BE2C (cell line): ENCODE data around the gene STK17B.
A peak's percentile ranks its signal among the peaks of the same experiment; 100 is the strongest.

Experiments
- DNase-seq: peaks from one replicate; pipeline ENCODE4 v3.0.0-alpha.2; 2020
- H3K27me3 ChIP-seq: fragments of 250-450 bp; sonication (Bioruptor Pico); 2 replicates; pipeline ENCODE4 v1.5.1; 2020; ENCODE audit warnings: mild to moderate bottlenecking
- H3K36me3 ChIP-seq: fragments of 250-450 bp; sonication (Bioruptor Pico); 2 replicates; pipeline ENCODE4 v1.5.1; 2020; ENCODE audit warnings: mild to moderate bottlenecking
- H3K4me1 ChIP-seq: fragments of 250-450 bp; sonication (Bioruptor Pico); 2 replicates; pipeline ENCODE4 v1.5.1; 2020
- H3K4me3 ChIP-seq: 2 replicates; pipeline ENCODE4 v1.5.1; 2011; ENCODE audit warnings: low read depth, low read length
- H3K9me3 ChIP-seq: fragments of 250-450 bp; sonication (Bioruptor Pico); 2 replicates; pipeline ENCODE4 v1.5.1; 2020
- TF ChIP-seq, protein P1 (sequence below): IDR thresholded peaks from 2 replicates; pipeline ENCODE4 v1.5.1; 2012; ENCODE audit warnings: mild to moderate bottlenecking, low read depth, low read length

Gene STK17B

DNA sequence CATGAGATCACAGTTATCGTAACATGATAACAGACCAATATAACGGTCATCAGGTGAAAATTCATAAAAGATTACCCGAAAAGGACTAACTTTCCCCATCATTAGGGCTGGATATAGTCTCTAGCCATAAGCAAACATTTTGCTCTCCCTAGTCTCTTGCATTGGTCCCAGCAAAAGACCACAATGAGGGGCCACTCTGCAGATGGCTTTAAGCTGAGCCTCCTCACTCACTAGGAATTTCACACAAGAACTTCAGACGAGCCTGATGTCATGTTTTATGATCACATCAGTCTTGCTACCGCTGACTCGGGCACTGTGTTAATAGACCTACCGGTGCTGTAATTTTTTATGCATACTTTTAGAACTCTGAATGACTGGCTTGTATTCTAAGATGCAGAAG is 35.2 kb downstream of the STK17B start:
- TF ChIP-seq, protein P1, sequence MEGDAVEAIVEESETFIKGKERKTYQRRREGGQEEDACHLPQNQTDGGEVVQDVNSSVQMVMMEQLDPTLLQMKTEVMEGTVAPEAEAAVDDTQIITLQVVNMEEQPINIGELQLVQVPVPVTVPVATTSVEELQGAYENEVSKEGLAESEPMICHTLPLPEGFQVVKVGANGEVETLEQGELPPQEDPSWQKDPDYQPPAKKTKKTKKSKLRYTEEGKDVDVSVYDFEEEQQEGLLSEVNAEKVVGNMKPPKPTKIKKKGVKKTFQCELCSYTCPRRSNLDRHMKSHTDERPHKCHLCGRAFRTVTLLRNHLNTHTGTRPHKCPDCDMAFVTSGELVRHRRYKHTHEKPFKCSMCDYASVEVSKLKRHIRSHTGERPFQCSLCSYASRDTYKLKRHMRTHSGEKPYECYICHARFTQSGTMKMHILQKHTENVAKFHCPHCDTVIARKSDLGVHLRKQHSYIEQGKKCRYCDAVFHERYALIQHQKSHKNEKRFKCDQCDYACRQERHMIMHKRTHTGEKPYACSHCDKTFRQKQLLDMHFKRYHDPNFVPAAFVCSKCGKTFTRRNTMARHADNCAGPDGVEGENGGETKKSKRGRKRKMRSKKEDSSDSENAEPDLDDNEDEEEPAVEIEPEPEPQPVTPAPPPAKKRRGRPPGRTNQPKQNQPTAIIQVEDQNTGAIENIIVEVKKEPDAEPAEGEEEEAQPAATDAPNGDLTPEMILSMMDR: no peak
- Histone ChIP-seq H3K4me3 (no peak overlapping the region), H3K9me3 (no peaks in the 10 kb centered on the region), H3K27me3 (no peaks in the 10 kb centered on the region), H3K36me3 (peaks cover 45% of the 10 kb centered on the region), H3K4me1 (no peaks in the 10 kb centered on the region)
- DNase-seq: no peak

DNA sequence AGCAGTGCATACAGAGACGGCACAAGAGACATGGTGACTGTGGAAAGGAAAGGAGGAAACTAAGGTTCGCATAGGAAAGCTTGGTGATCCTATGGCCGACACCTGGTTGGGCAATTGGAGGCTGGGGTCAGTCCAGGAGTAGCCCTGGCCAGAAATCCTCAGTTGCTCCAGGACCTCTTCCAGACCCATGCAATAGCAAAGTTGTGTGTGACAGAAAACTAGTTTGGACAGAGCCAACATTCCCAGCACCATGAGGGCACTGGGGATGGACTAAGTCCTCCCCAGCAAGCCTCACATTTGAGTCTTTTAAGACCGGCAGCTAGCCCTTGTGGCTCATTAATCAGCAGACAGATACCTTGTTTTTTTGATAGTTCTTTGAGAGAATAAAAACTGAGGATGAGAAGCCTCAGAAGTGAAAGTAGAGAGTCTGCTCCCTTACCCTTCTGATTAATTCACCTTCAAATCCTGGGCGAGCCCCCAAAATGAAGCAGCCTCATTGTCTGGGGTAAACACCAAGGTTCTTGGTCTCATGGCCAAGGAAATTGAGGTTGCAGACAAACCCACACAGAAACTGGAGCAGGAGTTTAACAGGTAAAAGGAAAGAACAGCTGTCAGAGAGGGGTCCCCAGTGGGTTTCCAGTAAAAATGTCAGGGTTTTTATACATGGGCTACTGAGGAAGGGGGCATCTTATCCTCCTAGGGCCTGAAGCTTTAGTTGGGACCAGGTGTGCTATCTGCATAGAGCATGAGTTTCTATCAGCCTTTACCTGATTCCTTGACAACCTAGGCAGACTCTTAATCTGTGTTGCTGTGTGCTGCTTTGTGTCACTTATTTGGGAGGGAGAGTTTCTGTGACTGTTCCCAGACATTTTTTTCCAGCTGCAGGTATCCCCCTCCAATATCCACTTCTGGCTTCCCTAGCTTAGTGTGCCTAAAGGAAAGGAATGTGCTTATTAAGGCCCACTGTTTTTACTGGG is 39.1 kb downstream of the STK17B start:
- TF ChIP-seq, protein P1: no peak
- H3K4me3 ChIP-seq: no peak overlapping the region
- H3K36me3 ChIP-seq: peaks cover 14% of the 10 kb centered on the region
- H3K4me1 ChIP-seq: no peaks in the 10 kb centered on the region
- no peaks in the 10 kb centered on the region for H3K9me3 ChIP-seq
- peak; percentile 10 for DNase-seq
- H3K27me3 ChIP-seq: no peaks in the 10 kb centered on the region

DNA sequence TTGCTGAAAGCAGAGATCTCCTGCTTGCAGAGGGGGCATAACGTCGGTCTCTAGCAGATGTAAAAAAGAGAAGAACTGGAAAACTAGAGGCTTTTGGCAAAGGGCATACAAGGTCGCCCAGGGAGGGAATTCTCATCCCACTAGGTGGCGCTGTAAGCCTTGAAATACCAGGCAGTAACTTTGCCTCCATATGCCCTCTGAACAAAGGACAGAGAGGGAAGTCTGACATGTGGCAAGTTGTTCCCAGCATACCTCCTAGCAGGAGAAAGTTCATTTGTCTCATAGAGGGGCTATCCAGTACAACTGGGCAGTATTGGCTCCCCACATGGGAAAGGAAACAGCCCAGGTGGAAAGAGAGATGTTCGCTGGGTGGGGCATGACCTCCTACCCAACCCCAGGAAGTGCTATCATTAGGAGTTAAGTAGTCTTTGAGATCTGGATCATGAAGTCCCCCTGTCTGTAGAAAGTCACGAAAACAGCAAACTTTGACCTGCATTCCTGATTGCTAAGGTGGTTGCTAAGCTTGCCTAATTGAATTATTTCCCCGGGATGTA is 39.9 kb downstream of the STK17B start:
- no peak overlapping the region for H3K4me3 ChIP-seq
- H3K27me3 ChIP-seq: no peaks in the 10 kb centered on the region
- no peaks in the 10 kb centered on the region for H3K9me3 ChIP-seq
- H3K36me3 ChIP-seq: peaks cover 8% of the 10 kb centered on the region
- H3K4me1 ChIP-seq: no peaks in the 10 kb centered on the region
- TF ChIP-seq, protein P1: peak; percentile 65
- DNase-seq: peak; percentile 73

DNA sequence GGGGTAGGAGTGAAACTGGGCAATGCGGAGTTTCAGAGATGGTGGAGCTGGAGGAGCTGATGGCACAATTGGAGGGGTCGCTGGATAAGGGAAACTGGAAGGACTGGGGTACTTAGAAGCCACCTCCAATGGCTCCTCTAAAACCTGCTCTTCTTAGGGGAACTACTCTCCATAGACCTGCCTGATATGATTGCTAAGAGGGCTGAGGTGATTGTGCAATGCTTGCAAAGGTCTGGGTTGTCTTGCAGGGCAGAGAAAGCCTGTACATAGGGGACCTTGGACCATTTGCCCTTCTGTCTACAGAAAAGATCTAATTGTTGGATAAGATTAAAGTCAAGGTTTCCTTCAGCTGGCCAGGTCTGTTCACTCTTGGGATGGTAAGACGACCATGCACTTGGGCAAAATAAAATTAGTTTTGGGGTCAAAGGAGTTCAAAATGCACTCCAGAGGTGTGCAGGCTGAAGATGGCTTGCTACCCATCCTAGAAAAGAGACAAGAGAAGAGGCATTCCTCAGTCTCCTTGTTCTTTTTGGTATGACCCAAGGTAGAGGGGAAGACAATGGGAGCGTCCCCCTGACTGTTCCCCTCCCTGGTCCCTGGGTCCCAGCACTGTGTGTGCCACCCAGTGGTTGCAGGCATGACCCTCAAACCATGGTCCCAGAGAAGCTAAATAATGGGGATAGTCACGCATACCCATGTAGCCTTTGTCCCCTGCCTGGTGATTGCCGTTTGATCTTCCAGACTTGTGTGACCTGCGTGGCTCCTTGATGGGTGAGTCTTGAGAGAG is 41.1 kb downstream of the STK17B start:
- Histone ChIP-seq H3K9me3 (no peaks in the 10 kb centered on the region), H3K27me3 (no peaks in the 10 kb centered on the region)
- DNase-seq: no peak

GRCh38 chr2:196128749-196129148 is 42.6 kb downstream of the STK17B start:
- no peaks in the 10 kb centered on the region for H3K4me1 ChIP-seq
- H3K9me3 ChIP-seq: no peaks in the 10 kb centered on the region
- TF ChIP-seq, protein P1: no peak
- no peak overlapping the region for H3K4me3 ChIP-seq
- peaks cover 3% of the 10 kb centered on the region; the same call in 1 of the 2 replicates for H3K36me3 ChIP-seq
- no peak for DNase-seq
- H3K27me3 ChIP-seq: no peaks in the 10 kb centered on the region

More for the DNA sequence above, 41.1 kb downstream of the STK17B start:
- no peak overlapping the region for H3K4me3 ChIP-seq
- TF ChIP-seq, protein P1: no peak
- H3K36me3 ChIP-seq: peaks cover 3% of the 10 kb centered on the region; the same call in 1 of the 2 replicates
- no peaks in the 10 kb centered on the region for H3K4me1 ChIP-seq
